GM12872 (cell line): ENCODE data around the gene JARID2.

Experiments used
- TF ChIP-seq, protein P1 (sequence below): IDR thresholded peaks from 3 replicates; pipeline ENCODE4 v1.5.1; 2011; ENCODE audit warnings: low read depth, mild to moderate bottlenecking, low read length, moderate library complexity; ENCODE audit not compliant: insufficient read depth

JARID2 gene

DNA sequence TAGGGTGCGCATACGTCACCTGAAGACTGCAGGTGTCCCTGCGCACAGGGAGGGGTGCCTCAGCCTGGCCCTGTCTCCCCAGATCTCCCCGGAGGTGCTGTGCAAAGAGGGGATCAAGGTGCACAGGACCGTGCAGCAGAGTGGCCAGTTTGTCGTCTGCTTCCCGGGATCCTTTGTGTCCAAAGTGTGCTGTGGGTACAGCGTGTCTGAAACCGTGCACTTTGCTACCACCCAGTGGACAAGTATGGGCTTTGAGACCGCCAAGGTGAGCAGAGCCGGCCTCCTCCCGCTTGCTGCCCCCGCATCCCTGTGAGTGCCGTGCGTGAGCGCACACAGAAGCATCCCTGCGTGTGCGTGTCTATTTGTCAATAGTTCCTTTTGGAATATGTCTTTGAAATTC, 266.3 kb downstream of the JARID2 start:
- TF ChIP-seq, protein P1, sequence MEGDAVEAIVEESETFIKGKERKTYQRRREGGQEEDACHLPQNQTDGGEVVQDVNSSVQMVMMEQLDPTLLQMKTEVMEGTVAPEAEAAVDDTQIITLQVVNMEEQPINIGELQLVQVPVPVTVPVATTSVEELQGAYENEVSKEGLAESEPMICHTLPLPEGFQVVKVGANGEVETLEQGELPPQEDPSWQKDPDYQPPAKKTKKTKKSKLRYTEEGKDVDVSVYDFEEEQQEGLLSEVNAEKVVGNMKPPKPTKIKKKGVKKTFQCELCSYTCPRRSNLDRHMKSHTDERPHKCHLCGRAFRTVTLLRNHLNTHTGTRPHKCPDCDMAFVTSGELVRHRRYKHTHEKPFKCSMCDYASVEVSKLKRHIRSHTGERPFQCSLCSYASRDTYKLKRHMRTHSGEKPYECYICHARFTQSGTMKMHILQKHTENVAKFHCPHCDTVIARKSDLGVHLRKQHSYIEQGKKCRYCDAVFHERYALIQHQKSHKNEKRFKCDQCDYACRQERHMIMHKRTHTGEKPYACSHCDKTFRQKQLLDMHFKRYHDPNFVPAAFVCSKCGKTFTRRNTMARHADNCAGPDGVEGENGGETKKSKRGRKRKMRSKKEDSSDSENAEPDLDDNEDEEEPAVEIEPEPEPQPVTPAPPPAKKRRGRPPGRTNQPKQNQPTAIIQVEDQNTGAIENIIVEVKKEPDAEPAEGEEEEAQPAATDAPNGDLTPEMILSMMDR, result 0 out of 3 replicates have a peak, but pooled peaks have one; percentile 14

DNA sequence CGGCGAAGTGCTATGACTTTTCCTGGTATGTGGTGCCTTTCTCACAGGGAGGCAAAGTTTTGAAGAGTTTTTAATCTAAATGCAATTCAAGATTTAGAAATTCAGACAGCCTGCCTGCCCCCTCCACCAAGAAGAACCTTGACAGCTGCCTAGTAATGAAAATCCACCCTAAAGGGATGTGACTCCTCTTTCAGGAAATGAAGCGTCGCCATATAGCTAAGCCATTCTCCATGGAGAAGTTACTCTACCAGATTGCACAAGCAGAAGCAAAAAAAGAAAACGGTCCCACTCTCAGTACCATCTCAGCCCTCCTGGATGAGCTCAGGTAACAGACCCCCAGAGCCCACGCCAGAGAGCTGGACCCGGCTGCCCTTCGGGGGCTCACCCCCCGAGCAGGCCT, 266.9 kb downstream of the JARID2 start:
- TF ChIP-seq, protein P1, result no peak

DNA sequence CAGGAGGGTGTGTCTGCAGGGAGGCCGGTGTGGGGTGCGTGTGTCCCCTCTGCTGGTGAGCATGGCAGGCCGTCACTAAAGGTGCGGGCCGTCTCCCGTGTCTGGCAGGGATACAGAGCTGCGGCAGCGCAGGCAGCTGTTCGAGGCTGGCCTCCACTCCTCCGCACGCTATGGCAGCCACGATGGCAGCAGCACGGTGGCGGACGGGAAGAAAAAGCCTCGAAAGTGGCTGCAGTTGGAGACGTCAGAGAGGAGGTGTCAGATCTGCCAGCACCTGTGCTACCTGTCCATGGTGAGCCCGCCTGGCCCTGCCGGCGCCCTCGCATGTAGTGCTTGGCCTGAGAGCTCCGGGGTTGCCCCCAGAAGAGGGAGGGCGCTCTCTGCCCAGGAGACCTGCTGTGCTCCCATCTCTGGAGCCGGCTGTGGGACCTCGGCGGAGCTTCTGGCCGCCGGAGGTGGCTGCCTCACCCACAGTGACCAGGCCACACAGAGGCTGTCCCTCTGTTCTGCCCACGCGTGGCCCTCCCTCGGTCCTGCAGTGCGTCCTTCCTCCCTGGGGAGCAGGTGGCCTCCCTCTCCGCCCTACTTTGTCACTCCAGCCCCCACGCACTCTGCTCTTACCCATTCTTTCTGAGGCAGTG, 267.4 kb downstream of the JARID2 start:
- TF ChIP-seq, protein P1, result no peak

DNA sequence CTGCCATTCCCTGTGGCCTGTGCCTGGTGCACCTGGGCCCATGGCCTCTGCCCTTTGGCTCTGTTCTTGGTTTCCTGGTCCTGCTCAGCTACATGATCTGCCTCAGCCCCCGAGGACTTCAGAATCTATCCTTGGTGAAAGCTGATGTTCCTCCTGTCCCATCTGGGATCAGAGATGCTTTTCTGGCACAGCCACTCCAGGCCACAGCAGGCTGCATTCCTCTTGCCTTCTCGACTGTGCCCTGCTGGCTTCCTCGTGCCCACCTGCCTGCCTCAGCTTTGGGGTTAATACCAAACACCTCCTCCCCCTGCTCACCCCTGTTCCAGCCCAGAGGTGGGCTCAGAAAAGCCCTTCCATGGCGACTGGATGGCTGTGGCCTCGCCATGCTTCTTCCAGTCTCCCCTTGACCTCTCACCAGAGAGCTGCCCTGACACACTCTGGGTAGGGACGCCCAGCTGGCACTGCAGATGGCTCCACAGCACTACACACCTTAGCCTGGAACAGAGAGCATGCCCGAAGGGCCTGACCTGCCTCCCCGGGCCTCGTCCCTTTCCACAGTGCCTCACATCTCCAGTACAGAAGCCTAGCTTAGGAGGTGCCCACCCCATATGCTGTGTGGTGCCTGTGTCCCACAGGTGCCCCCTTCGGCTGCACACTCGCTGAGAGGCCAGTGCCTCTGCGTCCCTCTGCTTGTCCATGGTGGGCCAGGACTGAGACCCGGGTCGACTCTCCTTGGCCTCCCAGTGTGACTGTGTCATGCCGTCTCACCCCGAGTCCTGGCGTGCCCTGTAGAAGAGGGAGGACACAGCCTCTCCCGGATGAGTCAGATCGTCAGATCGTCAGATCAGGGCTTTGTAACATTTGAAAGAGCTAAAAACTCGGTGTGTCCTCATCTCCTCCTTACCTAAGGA, 268.2 kb downstream of the JARID2 start:
- TF ChIP-seq, protein P1, result no peak

DNA sequence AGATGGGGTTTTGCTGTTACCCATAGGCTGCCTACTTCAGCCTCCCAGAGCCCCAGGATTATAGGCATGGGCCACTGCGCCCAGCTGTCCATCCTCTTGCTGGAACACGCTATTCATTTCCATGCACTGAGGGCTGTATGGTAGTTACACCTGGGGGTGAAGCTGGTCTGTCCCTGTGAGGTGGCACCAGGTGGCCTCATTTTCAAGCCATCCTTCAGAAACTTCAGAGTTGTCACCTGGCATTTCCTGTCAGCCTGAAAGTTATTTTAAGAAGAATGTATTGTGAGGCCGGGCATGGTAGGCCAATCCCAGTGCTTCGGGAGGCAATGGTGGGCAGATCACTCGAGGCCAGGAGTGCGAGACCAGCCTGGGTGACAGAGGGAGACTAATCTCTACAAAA, 269.4 kb downstream of the JARID2 start:
- TF ChIP-seq, protein P1, result no peak

DNA sequence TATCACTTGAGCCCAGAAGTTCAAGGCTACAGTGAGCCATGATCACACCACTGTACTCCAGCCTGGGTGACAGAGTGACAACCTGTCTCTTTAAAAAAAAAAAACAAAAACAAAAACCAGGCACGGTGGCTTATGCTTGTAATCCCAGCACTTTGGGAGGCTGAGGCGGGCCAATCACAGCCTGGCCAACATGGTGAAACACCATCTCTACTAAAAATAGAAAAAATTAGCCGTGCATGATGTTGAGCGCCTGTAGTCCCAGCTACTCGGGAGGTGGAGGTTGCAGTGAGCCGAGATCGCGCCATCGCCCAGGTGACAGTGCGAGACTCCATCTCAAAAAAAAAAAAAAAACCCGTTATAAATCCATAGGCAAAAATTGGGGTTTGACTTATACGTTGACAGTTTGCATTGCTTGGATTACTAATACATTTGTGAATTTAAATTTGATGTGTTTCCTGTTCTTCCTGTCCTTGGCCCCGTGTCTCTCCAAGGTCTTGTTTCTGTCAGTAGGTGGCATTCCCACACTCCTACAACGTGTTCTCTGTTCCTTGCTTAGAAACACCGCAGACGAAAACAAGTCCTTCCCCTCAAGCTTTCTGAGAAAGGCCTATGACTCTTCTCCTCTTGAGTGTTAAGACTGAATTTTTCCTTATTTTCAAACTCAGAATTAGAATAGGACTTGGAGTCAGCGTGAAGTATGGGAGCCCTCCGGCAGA, 269.9 kb downstream of the JARID2 start:
- TF ChIP-seq, protein P1, result no peak

DNA sequence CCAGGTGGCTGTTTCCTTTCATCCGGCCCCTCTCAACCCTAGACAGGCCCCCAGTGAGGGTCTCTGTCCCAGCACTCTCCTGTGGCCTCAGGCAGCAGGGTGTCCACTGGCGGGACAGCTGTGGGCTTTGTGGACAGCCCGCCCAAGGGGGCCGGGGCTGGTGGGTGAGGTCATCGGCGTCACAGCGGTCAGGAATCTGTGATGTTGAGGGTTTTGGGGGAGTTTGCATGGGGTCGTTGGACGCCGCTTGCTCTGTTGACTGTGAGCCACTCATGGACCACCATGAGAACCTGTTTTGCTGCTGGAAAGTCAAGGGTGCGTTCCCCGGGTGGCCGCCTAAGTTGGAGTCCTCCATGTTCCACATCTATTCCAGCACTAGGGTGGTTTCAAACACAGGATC, 270.5 kb downstream of the JARID2 start:
- TF ChIP-seq, protein P1, result no peak
